ENCODE data around the gene SPAST. TPM values are rescaled to one million over a fixed set of nuclear protein-coding genes. Genes with fewer than 3 reads are reported as not detected.
A peak's percentile ranks its signal among the peaks of the same experiment; 100 is the strongest.
"Not testable (repeated sequence)": the region's sequence is repeated elsewhere in the genome, so short reads cannot be mapped to it uniquely, and the experiment has no call there.

Gene SPAST
- total RNA-seq, 1 experiment from 2014 or later, result 32.8 TPM

DNA sequence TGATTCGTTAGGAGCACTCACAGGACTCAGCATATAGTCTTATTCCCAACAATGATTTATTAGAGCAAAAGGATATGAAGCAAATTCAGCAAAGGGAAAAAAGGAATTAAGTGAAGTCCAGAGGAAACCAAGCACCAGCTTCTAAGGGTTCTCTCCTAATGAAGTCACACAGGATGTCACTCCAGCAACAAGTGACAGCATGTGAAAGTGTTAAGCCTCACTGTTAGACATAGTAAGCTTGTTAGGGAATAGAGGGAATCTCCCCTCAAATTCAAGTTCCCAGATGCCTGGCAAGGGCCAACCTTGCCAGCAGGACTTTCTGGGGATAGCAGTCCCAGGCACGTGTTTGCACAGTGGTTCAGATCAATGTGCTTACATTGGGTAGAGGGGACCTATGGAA is 97.9 kb downstream of the SPAST start:
- Histone ChIP-seq H3K9me3 (ENCODE audit: control insufficient read depth, low read depth, low read length) (no peaks in the 10 kb centered on the region), H3K23me2 (ENCODE audit: insufficient read length, low read depth, low read length, poor library complexity, severe bottlenecking) (peaks cover 2% of the 10 kb centered on the region), H3K18ac (ENCODE audit: insufficient read length, low read depth, low read length) (no peak overlapping the region), H2BK20ac (ENCODE audit: low read depth, low read length, poor library complexity, severe bottlenecking) (no peak overlapping the region), H3K4ac (ENCODE audit: low read depth, low read length) (no peak overlapping the region), H3K4me2 (ENCODE audit: insufficient read depth, insufficient read length, low read length) (no peak overlapping the region), H4K20me1 (ENCODE audit: control insufficient read depth, insufficient read depth, insufficient read length) (no peaks in the 10 kb centered on the region), H2BK15ac (ENCODE audit: low read depth, low read length) (no peak overlapping the region), H2AK5ac (ENCODE audit: insufficient read length, low read length) (no peak overlapping the region), H3K14ac (ENCODE audit: insufficient read depth, low read length) (no peak overlapping the region), H3K27me3 (ENCODE audit: insufficient read depth, low read length) (no peaks in the 10 kb centered on the region), H4K5ac (ENCODE audit: insufficient read length, low read depth, low read length) (no peak overlapping the region), H2BK120ac (ENCODE audit: low read depth, low read length, poor library complexity, severe bottlenecking) (no peak overlapping the region), H3K56ac (ENCODE audit: insufficient read length, low read depth, low read length) (no peak overlapping the region), H3K9ac (ENCODE audit: extremely low read depth, insufficient read length, low read length) (no peak overlapping the region), H3K23ac (ENCODE audit: insufficient read length, low read depth, low read length) (no peak overlapping the region), H3K79me2 (ENCODE audit: insufficient read depth, low read length) (no peaks in the 10 kb centered on the region), H3K27ac (ENCODE audit: insufficient read length, low read depth, low read length) (no peak overlapping the region), H2AFZ (ENCODE audit: low read length) (no peak overlapping the region), H2BK5ac (ENCODE audit: insufficient read length, low read length) (no peak overlapping the region), H4K8ac (replicated peaks; ENCODE audit: insufficient read length, low read depth, low read length) (no peak overlapping the region), H4K91ac (ENCODE audit: insufficient read length, low read depth, low read length) (no peak overlapping the region), H3K79me1 (ENCODE audit: insufficient read depth, low read depth, low read length, poor library complexity, severe bottlenecking) (no peaks in the 10 kb centered on the region), H2BK12ac (ENCODE audit: insufficient read length, low read depth, low read length) (no peak overlapping the region), H3K4me1 (ENCODE audit: insufficient read depth, low read length) (no peaks in the 10 kb centered on the region), H3T11ph (ENCODE audit: low read length) (no peak overlapping the region)
- DNase-seq, result no peak
- Mint-ChIP-seq H3K4me3 (no peak overlapping the region), H3K27me3 (ENCODE audit: low read depth) (no peaks in the 10 kb centered on the region), H3K27ac (no peak overlapping the region; a peak in 1 of 7 replicates), H3K9me3 (peaks cover 0 to 2% of the 10 kb centered on the region in 2 experiments; a peak in 1 of 5 replicates), H3K36me3 (ENCODE audit: insufficient read depth in 1 of 3, low read depth in 3 of 3) (peaks cover 2 to 4% (median 4%) of the 10 kb centered on the region in 3 experiments; a peak in 3 of 7 replicates), H3K4me1 (peaks cover 3 to 5% of the 10 kb centered on the region in 2 experiments; a peak in 3 of 4 replicates)
- TF ChIP-seq, protein P1, sequence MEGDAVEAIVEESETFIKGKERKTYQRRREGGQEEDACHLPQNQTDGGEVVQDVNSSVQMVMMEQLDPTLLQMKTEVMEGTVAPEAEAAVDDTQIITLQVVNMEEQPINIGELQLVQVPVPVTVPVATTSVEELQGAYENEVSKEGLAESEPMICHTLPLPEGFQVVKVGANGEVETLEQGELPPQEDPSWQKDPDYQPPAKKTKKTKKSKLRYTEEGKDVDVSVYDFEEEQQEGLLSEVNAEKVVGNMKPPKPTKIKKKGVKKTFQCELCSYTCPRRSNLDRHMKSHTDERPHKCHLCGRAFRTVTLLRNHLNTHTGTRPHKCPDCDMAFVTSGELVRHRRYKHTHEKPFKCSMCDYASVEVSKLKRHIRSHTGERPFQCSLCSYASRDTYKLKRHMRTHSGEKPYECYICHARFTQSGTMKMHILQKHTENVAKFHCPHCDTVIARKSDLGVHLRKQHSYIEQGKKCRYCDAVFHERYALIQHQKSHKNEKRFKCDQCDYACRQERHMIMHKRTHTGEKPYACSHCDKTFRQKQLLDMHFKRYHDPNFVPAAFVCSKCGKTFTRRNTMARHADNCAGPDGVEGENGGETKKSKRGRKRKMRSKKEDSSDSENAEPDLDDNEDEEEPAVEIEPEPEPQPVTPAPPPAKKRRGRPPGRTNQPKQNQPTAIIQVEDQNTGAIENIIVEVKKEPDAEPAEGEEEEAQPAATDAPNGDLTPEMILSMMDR (conservative IDR thresholded peaks at IDR 0.05), result no peak
- no CpG with 5 or more reads among the region's 2 CpGs for whole genome bisulfite sequencing (ENCODE audit: extremely low coverage, insufficient read length, low lambda C conversion rate)

DNA sequence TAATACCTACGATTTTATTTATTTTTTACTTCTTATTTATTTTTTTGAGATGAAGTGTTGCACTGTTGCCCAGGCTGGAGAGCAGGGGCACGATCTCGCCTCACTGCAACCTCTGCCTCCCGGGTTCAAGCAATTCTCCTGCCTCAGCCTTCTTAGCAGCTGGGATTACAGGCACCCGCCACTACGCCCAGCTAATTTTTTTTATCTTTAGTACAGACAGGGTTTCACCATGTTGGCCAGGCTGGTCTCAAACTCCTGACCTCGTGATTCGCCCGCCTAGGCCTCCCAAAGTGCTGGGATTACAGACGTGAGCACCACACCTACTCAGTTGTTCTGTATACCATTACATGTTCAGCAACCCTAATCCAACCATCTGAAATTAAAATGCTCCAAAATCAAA is 100.9 kb downstream of the SPAST start:
- H2BK12ac ChIP-seq (ENCODE audit: insufficient read length, low read depth, low read length); H4K91ac ChIP-seq (ENCODE audit: insufficient read length, low read depth, low read length); H3K27ac Mint-ChIP-seq; H3K14ac ChIP-seq (ENCODE audit: insufficient read depth, low read length); H3K27me3 ChIP-seq (ENCODE audit: insufficient read depth, low read length); H3K23ac ChIP-seq (ENCODE audit: insufficient read length, low read depth, low read length); DNase-seq; H2BK120ac ChIP-seq (ENCODE audit: low read depth, low read length, poor library complexity, severe bottlenecking); H2AFZ ChIP-seq (ENCODE audit: low read length); H3K79me2 ChIP-seq (ENCODE audit: insufficient read depth, low read length); H3K27ac ChIP-seq (ENCODE audit: insufficient read length, low read depth, low read length); H3K27me3 Mint-ChIP-seq (ENCODE audit: low read depth); H2BK15ac ChIP-seq (ENCODE audit: low read depth, low read length); H3K79me1 ChIP-seq (ENCODE audit: insufficient read depth, low read depth, low read length, poor library complexity, severe bottlenecking); H2BK20ac ChIP-seq (ENCODE audit: low read depth, low read length, poor library complexity, severe bottlenecking); H2AK5ac ChIP-seq (ENCODE audit: insufficient read length, low read length); H3K56ac ChIP-seq (ENCODE audit: insufficient read length, low read depth, low read length); H3K23me2 ChIP-seq (ENCODE audit: insufficient read length, low read depth, low read length, poor library complexity, severe bottlenecking); H3K4ac ChIP-seq (ENCODE audit: low read depth, low read length); H3K18ac ChIP-seq (ENCODE audit: insufficient read length, low read depth, low read length); H4K8ac ChIP-seq (replicated peaks; ENCODE audit: insufficient read length, low read depth, low read length); H3T11ph ChIP-seq (ENCODE audit: low read length); H4K20me1 ChIP-seq (ENCODE audit: control insufficient read depth, insufficient read depth, insufficient read length); H3K9me3 ChIP-seq (ENCODE audit: control insufficient read depth, low read depth, low read length); H3K9ac ChIP-seq (ENCODE audit: extremely low read depth, insufficient read length, low read length); H3K9me3 Mint-ChIP-seq; H3K4me1 ChIP-seq (ENCODE audit: insufficient read depth, low read length); H2BK5ac ChIP-seq (ENCODE audit: insufficient read length, low read length); H4K5ac ChIP-seq (ENCODE audit: insufficient read length, low read depth, low read length): not testable (repeated sequence)
- Mint-ChIP-seq H3K36me3 (ENCODE audit: insufficient read depth in 1 of 3, low read depth in 3 of 3) (peaks cover 3 to 12% (median 4%) of the 10 kb centered on the region in 3 experiments; a peak in 4 of 7 replicates), H3K4me1 (peaks cover 13 to 16% of the 10 kb centered on the region in 2 experiments), H3K4me3 (peak overlapping the region; percentile 97)
- H3K4me2 ChIP-seq (ENCODE audit: insufficient read depth, insufficient read length, low read length), result peak overlapping the region; percentile 43
- no CpG with 5 or more reads among the region's 10 CpGs for WGBS (ENCODE audit: extremely low coverage, insufficient read length, low lambda C conversion rate)

Measured in H9 (cell line).